SK-N-SH treated with all-trans-retinoic acid at 6 μM for 48 hours (cell line): ENCODE measurements around the gene CYFIP1.

ENCODE experiments used
- ATAC-seq: fragments of 200-7000 bp; cut with Tn5 transposase; 3 replicates; pipeline ENCODE4 v1.9.1; 2020; ENCODE audit warnings: mild to moderate bottlenecking, moderate library complexity
- ARNTL ChIP-seq: fragments of 450-650 bp; formaldehyde crosslinking; IDR thresholded peaks from 2 replicates; pipeline ENCODE4 v1.5.0; 2020; ENCODE audit warnings: low read depth, mild to moderate bottlenecking, moderate library complexity, borderline replicate concordance
- CSDC2 ChIP-seq: fragments of 250-450 bp; sonication (Bioruptor Pico); IDR thresholded peaks from 2 replicates; pipeline ENCODE4 v1.5.0; 2020; ENCODE audit warnings: mild to moderate bottlenecking, moderate library complexity
- CSRNP3 ChIP-seq: fragments of 250-450 bp; sonication (Bioruptor Pico); IDR thresholded peaks from 2 replicates; pipeline ENCODE4 v1.5.1; 2021; ENCODE audit warnings: mild to moderate bottlenecking, moderate library complexity
- ESRRG ChIP-seq: fragments of 250-450 bp; sonication (Bioruptor Pico); IDR thresholded peaks from 2 replicates; pipeline ENCODE4 v1.6.1; 2021; ENCODE audit warnings: mild to moderate bottlenecking
- GLIS3 ChIP-seq: fragments of 250-450 bp; sonication (Bioruptor Pico); IDR thresholded peaks from 2 replicates; pipeline ENCODE4 v1.5.0; 2020; ENCODE audit warnings: mild to moderate bottlenecking, moderate library complexity
- PATZ1 ChIP-seq: fragments of 250-450 bp; sonication (Bioruptor Pico); IDR thresholded peaks from 2 replicates; pipeline ENCODE4 v1.8.0; 2020; ENCODE audit warnings: mild to moderate bottlenecking, moderate library complexity, borderline replicate concordance
- PPARA ChIP-seq: fragments of 250-450 bp; sonication (Bioruptor Pico); IDR thresholded peaks from 2 replicates; pipeline ENCODE4 v1.5.0; 2020; ENCODE audit warnings: mild to moderate bottlenecking, borderline replicate concordance
- RARB ChIP-seq: fragments of 250-450 bp; sonication (Bioruptor Pico); IDR thresholded peaks from 2 replicates; pipeline ENCODE4 v1.8.0; 2021; ENCODE audit warnings: mild to moderate bottlenecking, moderate library complexity
- SNAI2 ChIP-seq: fragments of 250-450 bp; sonication (Bioruptor Pico); IDR thresholded peaks from 2 replicates; pipeline ENCODE4 v1.5.0; 2020; ENCODE audit warnings: mild to moderate bottlenecking, moderate library complexity
- TCF4 ChIP-seq: fragments of 250-450 bp; sonication (Bioruptor Pico); IDR thresholded peaks from 2 replicates; pipeline ENCODE4 v1.8.0; 2021; ENCODE audit warnings: mild to moderate bottlenecking, moderate library complexity, borderline replicate concordance
- TOX ChIP-seq: fragments of 250-450 bp; sonication (Bioruptor Pico); IDR thresholded peaks from 2 replicates; pipeline ENCODE4 v1.8.0; 2021; ENCODE audit warnings: mild to moderate bottlenecking, moderate library complexity, borderline replicate concordance
- ZC3H10 ChIP-seq: fragments of 250-450 bp; sonication (Bioruptor Pico); IDR thresholded peaks from 2 replicates; pipeline ENCODE4 v1.5.1; 2021; ENCODE audit warnings: mild to moderate bottlenecking, moderate library complexity
- ZFP30 ChIP-seq: fragments of 450-650 bp; formaldehyde crosslinking; IDR thresholded peaks from 2 replicates; pipeline ENCODE4 v1.5.0; 2022; ENCODE audit warnings: mild to moderate bottlenecking, moderate library complexity
- ZNF565 ChIP-seq: fragments of 450-650 bp; formaldehyde crosslinking; conservative IDR thresholded peaks from 2 replicates; pipeline ENCODE4 v1.5.0; 2020; ENCODE audit warnings: low read depth, mild to moderate bottlenecking, moderate library complexity
- ZNF70 ChIP-seq: fragments of 450-650 bp; formaldehyde crosslinking; IDR thresholded peaks from 2 replicates; pipeline ENCODE4 v1.5.0; 2020; ENCODE audit warnings: mild to moderate bottlenecking, moderate library complexity
- TF ChIP-seq, protein P1 (sequence below): fragments of 250-450 bp; sonication (Bioruptor Pico); IDR thresholded peaks from 2 replicates; pipeline ENCODE4 v1.8.0; 2021; ENCODE audit warnings: low read depth, mild to moderate bottlenecking, moderate library complexity, borderline replicate concordance
- TF ChIP-seq, protein P2 (sequence below): fragments of 250-450 bp; sonication (Bioruptor Pico); IDR thresholded peaks from 2 replicates; pipeline ENCODE4 v1.5.0; 2020; ENCODE audit warnings: mild to moderate bottlenecking, moderate library complexity
- TF ChIP-seq, protein P3 (sequence below): fragments of 250-450 bp; sonication (Bioruptor Pico); IDR thresholded peaks from 2 replicates; pipeline ENCODE4 v1.5.1; 2020; ENCODE audit warnings: low read depth, mild to moderate bottlenecking, moderate library complexity

CYFIP1 gene

GRCh38 chr15:22877607-22878006 is 102.6 kb downstream of the CYFIP1 start:
- TF ChIP-seq ZNF70 (no peak), TOX (CRISPR knock-in tag) (no peak), RARB (CRISPR knock-in tag) (no peak), TCF4 (CRISPR knock-in tag) (no peak), CSDC2 (CRISPR knock-in tag) (no peak), ZNF565 (CRISPR knock-in tag) (no peak), ARNTL (CRISPR knock-in tag) (no peak), CSRNP3 (CRISPR knock-in tag) (no peak), ZC3H10 (CRISPR knock-in tag) (no peak)
- TF ChIP-seq, protein P1, sequence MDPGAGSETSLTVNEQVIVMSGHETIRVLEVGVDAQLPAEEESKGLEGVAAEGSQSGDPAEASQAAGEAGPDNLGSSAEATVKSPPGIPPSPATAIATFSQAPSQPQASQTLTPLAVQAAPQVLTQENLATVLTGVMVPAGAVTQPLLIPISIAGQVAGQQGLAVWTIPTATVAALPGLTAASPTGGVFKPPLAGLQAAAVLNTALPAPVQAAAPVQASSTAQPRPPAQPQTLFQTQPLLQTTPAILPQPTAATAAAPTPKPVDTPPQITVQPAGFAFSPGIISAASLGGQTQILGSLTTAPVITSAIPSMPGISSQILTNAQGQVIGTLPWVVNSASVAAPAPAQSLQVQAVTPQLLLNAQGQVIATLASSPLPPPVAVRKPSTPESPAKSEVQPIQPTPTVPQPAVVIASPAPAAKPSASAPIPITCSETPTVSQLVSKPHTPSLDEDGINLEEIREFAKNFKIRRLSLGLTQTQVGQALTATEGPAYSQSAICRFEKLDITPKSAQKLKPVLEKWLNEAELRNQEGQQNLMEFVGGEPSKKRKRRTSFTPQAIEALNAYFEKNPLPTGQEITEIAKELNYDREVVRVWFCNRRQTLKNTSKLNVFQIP (CRISPR knock-in tag), result no peak
- TF ChIP-seq, protein P2, sequence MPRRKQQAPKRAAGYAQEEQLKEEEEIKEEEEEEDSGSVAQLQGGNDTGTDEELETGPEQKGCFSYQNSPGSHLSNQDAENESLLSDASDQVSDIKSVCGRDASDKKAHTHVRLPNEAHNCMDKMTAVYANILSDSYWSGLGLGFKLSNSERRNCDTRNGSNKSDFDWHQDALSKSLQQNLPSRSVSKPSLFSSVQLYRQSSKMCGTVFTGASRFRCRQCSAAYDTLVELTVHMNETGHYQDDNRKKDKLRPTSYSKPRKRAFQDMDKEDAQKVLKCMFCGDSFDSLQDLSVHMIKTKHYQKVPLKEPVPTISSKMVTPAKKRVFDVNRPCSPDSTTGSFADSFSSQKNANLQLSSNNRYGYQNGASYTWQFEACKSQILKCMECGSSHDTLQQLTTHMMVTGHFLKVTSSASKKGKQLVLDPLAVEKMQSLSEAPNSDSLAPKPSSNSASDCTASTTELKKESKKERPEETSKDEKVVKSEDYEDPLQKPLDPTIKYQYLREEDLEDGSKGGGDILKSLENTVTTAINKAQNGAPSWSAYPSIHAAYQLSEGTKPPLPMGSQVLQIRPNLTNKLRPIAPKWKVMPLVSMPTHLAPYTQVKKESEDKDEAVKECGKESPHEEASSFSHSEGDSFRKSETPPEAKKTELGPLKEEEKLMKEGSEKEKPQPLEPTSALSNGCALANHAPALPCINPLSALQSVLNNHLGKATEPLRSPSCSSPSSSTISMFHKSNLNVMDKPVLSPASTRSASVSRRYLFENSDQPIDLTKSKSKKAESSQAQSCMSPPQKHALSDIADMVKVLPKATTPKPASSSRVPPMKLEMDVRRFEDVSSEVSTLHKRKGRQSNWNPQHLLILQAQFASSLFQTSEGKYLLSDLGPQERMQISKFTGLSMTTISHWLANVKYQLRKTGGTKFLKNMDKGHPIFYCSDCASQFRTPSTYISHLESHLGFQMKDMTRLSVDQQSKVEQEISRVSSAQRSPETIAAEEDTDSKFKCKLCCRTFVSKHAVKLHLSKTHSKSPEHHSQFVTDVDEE, result no peak
- TF ChIP-seq, protein P3, sequence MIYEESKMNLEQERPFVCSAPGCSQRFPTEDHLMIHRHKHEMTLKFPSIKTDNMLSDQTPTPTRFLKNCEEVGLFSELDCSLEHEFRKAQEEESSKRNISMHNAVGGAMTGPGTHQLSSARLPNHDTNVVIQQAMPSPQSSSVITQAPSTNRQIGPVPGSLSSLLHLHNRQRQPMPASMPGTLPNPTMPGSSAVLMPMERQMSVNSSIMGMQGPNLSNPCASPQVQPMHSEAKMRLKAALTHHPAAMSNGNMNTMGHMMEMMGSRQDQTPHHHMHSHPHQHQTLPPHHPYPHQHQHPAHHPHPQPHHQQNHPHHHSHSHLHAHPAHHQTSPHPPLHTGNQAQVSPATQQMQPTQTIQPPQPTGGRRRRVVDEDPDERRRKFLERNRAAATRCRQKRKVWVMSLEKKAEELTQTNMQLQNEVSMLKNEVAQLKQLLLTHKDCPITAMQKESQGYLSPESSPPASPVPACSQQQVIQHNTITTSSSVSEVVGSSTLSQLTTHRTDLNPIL (CRISPR knock-in tag), result no peak

GRCh38 chr15:22877117-22877516 is 103.1 kb downstream of the CYFIP1 start:
- no peak for TF ChIP-seq CSDC2 (CRISPR knock-in tag)
- no peak for TF ChIP-seq ZC3H10 (CRISPR knock-in tag)
- TF ChIP-seq ZNF565 (CRISPR knock-in tag), result no peak
- TF ChIP-seq TOX (CRISPR knock-in tag), result no peak
- no peak for TF ChIP-seq SNAI2 (CRISPR knock-in tag)
- no peak for TF ChIP-seq ZNF70
- no peak for TF ChIP-seq RARB (CRISPR knock-in tag)
- TF ChIP-seq, protein P3 (CRISPR knock-in tag), result no peak
- TF ChIP-seq PATZ1 (CRISPR knock-in tag), result no peak
- no peak for TF ChIP-seq ESRRG (CRISPR knock-in tag)
- TF ChIP-seq ZFP30, result no peak
- TF ChIP-seq GLIS3, result no peak
- no peak for TF ChIP-seq TCF4 (CRISPR knock-in tag)
- TF ChIP-seq PPARA (CRISPR knock-in tag), result no peak
- ATAC-seq, result no peak

More at GRCh38 chr15:22877607-22878006, 102.6 kb downstream of the CYFIP1 start:
- no peak for ATAC-seq

- no peak for ATAC-seq
- no peak for TF ChIP-seq RARB (CRISPR knock-in tag)
Measured at GRCh38 chr15:22874966-22875365, 105.2 kb downstream of the CYFIP1 start.
